Measurements from ENCODE around the gene DSCAM.

Gene DSCAM

GRCh38 chr21:40792691-40793456 lies 54.1 kb downstream of the DSCAM start:
- no peak for DNase-seq
- in situ Hi-C loops (cut with MboI; ENCODE audit: low pct_unique_long_range_greater_than_20kb, low sequenced_read_pairs), result no loop called here

GRCh38 chr21:40788635-40789034 lies 58.3 kb downstream of the DSCAM start:
- DNase-seq, result no peak
- in situ Hi-C loops (cut with MboI; ENCODE audit: low pct_unique_long_range_greater_than_20kb, low sequenced_read_pairs), result no loop called here

- DNase-seq, result no peak
- in situ Hi-C loops (cut with MboI; ENCODE audit: low pct_unique_long_range_greater_than_20kb, low sequenced_read_pairs), result no loop called here
Measured at GRCh38 chr21:40783404-40783803, 63.6 kb downstream of the DSCAM start.

- in situ Hi-C loops (cut with MboI; ENCODE audit: low pct_unique_long_range_greater_than_20kb, low sequenced_read_pairs), result no loop called here
Measured at GRCh38 chr21:40770435-40771055, 76.4 kb downstream of the DSCAM start.

GRCh38 chr21:40769231-40769630 lies 77.7 kb downstream of the DSCAM start:
- DNase-seq, result no peak
- in situ Hi-C loops (cut with MboI; ENCODE audit: low pct_unique_long_range_greater_than_20kb, low sequenced_read_pairs), result no loop called here

More at GRCh38 chr21:40770435-40771055, 76.4 kb downstream of the DSCAM start:
- DNase-seq, result no peak

GRCh38 chr21:40768056-40768455 lies 78.9 kb downstream of the DSCAM start:
- in situ Hi-C loops (cut with MboI; ENCODE audit: low pct_unique_long_range_greater_than_20kb, low sequenced_read_pairs), result no loop called here
- no peak for DNase-seq

- no peak for DNase-seq
Measured at GRCh38 chr21:40766381-40766780, 80.6 kb downstream of the DSCAM start.

GRCh38 chr21:40765811-40766210 lies 81.1 kb downstream of the DSCAM start:
- DNase-seq, result no peak
- in situ Hi-C loops (cut with MboI; ENCODE audit: low pct_unique_long_range_greater_than_20kb, low sequenced_read_pairs), result no loop called here

More at GRCh38 chr21:40766381-40766780, 80.6 kb downstream of the DSCAM start:
- in situ Hi-C loops (cut with MboI; ENCODE audit: low pct_unique_long_range_greater_than_20kb, low sequenced_read_pairs), result no loop called here

GRCh38 chr21:40760821-40761220 lies 86.1 kb downstream of the DSCAM start:
- DNase-seq, result no peak

GRCh38 chr21:40759061-40759460 lies 87.9 kb downstream of the DSCAM start:
- in situ Hi-C loops (cut with MboI; ENCODE audit: low pct_unique_long_range_greater_than_20kb, low sequenced_read_pairs), result no loop called here
- DNase-seq, result no peak

More at GRCh38 chr21:40760821-40761220, 86.1 kb downstream of the DSCAM start:
- in situ Hi-C loops (cut with MboI; ENCODE audit: low pct_unique_long_range_greater_than_20kb, low sequenced_read_pairs), result no loop called here

- DNase-seq, result no peak
- in situ Hi-C loops (cut with MboI; ENCODE audit: low pct_unique_long_range_greater_than_20kb, low sequenced_read_pairs), result no loop called here
Measured at GRCh38 chr21:40757366-40757765, 89.6 kb downstream of the DSCAM start.

- in situ Hi-C loops (cut with MboI; ENCODE audit: low pct_unique_long_range_greater_than_20kb, low sequenced_read_pairs), result no loop called here
- DNase-seq, result no peak
Measured at GRCh38 chr21:40754466-40754865, 92.5 kb downstream of the DSCAM start.

- in situ Hi-C loops (cut with MboI; ENCODE audit: low pct_unique_long_range_greater_than_20kb, low sequenced_read_pairs), result no loop called here
- DNase-seq, result no peak
Measured at GRCh38 chr21:40753756-40754155, 93.2 kb downstream of the DSCAM start.

- in situ Hi-C loops (cut with MboI; ENCODE audit: low pct_unique_long_range_greater_than_20kb, low sequenced_read_pairs), result no loop called here
- DNase-seq, result no peak
Measured at GRCh38 chr21:40752125-40752524, 94.8 kb downstream of the DSCAM start.

GRCh38 chr21:40751221-40751620 lies 95.7 kb downstream of the DSCAM start:
- in situ Hi-C loops (cut with MboI; ENCODE audit: low pct_unique_long_range_greater_than_20kb, low sequenced_read_pairs), result no loop called here
- no peak for DNase-seq

- DNase-seq, result no peak
- in situ Hi-C loops (cut with MboI; ENCODE audit: low pct_unique_long_range_greater_than_20kb, low sequenced_read_pairs), result no loop called here
Measured at GRCh38 chr21:40736145-40736544, 110.8 kb downstream of the DSCAM start.

GRCh38 chr21:40733024-40733397 lies 113.9 kb downstream of the DSCAM start:
- in situ Hi-C loops (cut with MboI; ENCODE audit: low pct_unique_long_range_greater_than_20kb, low sequenced_read_pairs), result no loop called here
- DNase-seq, result no peak

- in situ Hi-C loops (cut with MboI; ENCODE audit: low pct_unique_long_range_greater_than_20kb, low sequenced_read_pairs), result no loop called here
- DNase-seq, result no peak
Measured at GRCh38 chr21:40732253-40733023, 114.5 kb downstream of the DSCAM start.

GRCh38 chr21:40731206-40731605 lies 115.8 kb downstream of the DSCAM start:
- in situ Hi-C loops (cut with MboI; ENCODE audit: low pct_unique_long_range_greater_than_20kb, low sequenced_read_pairs), result no loop called here
- DNase-seq, result no peak

GRCh38 chr21:40730426-40730800 lies 116.5 kb downstream of the DSCAM start:
- in situ Hi-C loops (cut with MboI; ENCODE audit: low pct_unique_long_range_greater_than_20kb, low sequenced_read_pairs), result no loop called here

More at GRCh38 chr21:40730426-40730800, 116.5 kb downstream of the DSCAM start:
- DNase-seq, result no peak
